Rectal smooth muscle tissue (tissue), 1 donor: ENCODE measurements around the gene PRSS33.

Source experiments
- H3K27ac ChIP-seq: one replicate; pipeline ENCODE4 v1.7.0; 2013; ENCODE audit warnings: low read depth, low read length, inconsistent platforms
- H3K27me3 ChIP-seq: one replicate; pipeline ENCODE4 v1.7.0; 2013; ENCODE audit warnings: low read length; ENCODE audit not compliant: control insufficient read depth, insufficient read depth
- H3K36me3 ChIP-seq: one replicate; pipeline ENCODE4 v1.7.0; 2013; ENCODE audit warnings: low read length; ENCODE audit not compliant: control insufficient read depth, insufficient read depth
- H3K4me1 ChIP-seq: one replicate; pipeline ENCODE4 v1.7.0; 2013; ENCODE audit warnings: low read length; ENCODE audit not compliant: control insufficient read depth, insufficient read depth
- H3K4me3 ChIP-seq: one replicate; pipeline ENCODE4 v1.7.0; 2013; ENCODE audit warnings: low read length
- H3K9ac ChIP-seq: one replicate; pipeline ENCODE4 v1.7.0; 2013; ENCODE audit warnings: low read length

PRSS33 gene

DNA sequence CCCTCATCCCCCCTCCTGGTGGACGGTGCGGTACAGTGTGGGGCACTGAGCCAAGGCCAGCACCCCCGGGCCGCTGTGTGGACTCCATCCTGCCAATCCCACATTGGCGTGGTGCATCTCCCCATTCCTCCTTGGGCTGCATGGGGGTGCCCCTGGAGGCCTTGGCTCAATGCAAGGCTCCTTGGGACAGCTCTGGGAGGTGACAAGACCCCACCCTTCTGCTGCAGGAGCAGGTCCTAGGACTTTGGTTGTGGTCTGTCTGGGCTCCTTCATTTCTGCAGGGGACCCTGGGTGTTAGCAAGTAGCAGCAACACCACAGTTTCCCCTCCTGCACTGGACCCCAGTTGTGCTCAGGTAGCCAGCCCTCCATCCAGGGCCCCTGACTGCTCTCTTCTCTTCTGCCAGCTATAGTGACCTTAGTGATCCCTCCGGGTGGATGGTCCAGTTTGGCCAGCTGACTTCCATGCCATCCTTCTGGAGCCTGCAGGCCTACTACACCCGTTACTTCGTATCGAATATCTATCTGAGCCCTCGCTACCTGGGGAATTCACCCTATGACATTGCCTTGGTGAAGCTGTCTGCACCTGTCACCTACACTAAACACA is 31.0 kb upstream of the PRSS33 start:
- H3K36me3 ChIP-seq = no peaks in the 10 kb centered on the region

DNA sequence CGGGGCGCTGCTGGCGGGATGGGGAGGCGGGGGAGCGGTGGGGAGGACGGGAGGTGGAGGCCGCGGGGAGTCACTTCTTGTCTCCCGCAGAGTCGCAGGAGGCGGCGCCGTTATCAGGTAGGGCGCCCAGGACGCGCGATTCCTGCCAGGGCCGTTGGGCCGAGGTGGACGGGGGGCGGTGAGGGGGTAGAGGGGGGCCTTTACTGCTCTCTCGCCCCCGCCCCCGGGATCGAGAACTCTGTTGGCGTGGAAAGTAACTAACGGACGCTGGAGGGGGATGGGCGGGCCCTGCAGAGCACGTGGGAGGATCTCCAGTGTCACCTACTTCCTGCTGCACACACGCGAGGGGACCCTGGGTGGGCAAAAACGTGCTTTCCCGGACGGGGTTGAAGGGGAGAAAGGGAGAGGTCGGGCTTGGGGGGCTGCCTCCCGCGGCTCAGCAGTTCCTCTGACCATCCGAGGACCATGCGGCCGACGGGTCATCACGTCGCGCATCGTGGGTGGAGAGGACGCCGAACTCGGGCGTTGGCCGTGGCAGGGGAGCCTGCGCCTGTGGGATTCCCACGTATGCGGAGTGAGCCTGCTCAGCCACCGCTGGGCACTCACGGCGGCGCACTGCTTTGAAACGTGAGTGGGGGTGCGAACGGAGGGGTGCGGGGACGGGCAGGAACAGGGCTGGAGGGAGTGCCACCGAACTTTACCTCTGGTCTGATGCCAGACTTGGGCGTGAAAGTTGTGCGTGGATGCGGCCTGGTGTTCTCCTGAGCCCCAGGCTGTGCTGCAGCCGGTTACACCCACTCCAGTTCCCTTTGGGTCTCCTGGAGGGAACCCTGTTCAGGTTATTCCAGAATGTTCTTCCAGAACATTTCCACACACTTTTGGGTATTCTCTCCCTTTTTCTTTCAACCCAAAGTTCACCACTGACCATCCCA is 30.2 kb upstream of the PRSS33 start:
- no peaks in the 10 kb centered on the region for H3K27me3 ChIP-seq
- H3K9ac ChIP-seq = no peak overlapping the region
- H3K4me3 ChIP-seq = no peak overlapping the region
- H3K27ac ChIP-seq = no peak overlapping the region
- H3K4me1 ChIP-seq = no peaks in the 10 kb centered on the region
- H3K36me3 ChIP-seq = no peaks in the 10 kb centered on the region

More for the DNA sequence above, 31.0 kb upstream of the PRSS33 start:
- Histone ChIP-seq H3K4me3 (no peak overlapping the region), H3K9ac (no peak overlapping the region), H3K27me3 (no peaks in the 10 kb centered on the region), H3K27ac (no peak overlapping the region), H3K4me1 (no peaks in the 10 kb centered on the region)

DNA sequence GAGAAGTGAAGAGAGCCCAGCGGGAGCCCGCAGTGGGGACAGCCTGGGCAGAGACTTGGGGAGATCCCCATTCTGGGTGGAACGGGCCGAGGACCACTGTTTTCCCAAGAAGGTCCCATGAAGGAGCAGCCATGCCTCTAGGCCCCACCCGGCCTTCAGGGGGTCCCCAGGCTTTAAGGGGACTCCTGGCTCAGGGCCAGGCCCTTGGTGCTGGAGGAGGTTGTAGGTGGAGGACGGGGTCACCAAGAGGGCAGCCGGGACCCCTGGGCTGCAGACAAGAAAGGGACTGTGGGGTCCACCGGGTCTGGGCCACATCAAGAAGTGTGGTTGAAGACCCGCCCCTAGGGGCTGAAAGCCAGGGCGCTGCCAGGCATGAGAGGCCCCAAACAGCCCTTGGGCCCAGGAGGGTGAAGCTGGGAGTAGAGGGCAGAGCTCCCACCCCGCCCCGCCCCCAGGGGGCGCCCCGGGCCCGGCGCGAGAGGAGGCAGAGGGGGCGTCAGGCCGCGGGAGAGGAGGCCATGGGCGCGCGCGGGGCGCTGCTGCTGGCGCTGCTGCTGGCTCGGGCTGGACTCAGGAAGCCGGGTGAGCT is 29.5 kb upstream of the PRSS33 start, which contains the start of gene PRSS21:
TSS of gene PRSS21 (plus strand) at position 487 of the 589 bp plus-strand sequence. CDS start at position 519, 32 bp downstream.
- H3K9ac ChIP-seq = no peak within 1 kb of the TSS
- H3K4me1 ChIP-seq = no peaks in the 10 kb centered on the region
- H3K27me3 ChIP-seq = no peaks in the 10 kb centered on the region
- H3K4me3 ChIP-seq = no peak within 1 kb of the TSS
- no peak within 1 kb of the TSS for H3K27ac ChIP-seq
- no peaks in the 10 kb centered on the region for H3K36me3 ChIP-seq

DNA sequence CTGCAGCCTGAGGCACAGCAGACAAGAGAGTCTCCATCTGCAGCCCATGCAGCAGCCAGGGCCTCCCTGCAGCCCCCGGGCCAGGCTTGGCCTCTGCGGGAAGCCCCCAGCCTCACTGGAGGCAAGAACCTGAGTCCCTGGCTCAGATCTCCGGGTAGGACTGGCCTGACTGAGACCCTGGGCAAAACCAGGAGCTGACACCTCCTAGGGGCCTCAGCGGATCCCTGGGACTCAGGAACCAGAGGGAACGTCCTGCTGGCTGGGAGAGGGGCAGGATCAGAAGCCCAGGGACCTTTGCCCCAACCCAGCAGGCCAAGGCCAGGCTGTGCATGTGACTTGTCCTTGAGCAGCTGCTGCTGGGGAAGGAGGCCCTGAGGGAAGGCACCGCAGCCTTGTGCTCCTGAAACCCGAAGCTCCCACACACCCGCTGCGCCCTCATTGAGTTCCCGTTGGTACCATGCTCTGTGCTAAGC is 28.0 kb upstream of the PRSS33 start:
- Histone ChIP-seq H3K4me3 (no peak overlapping the region), H3K27ac (no peak overlapping the region), H3K27me3 (peaks cover 2% of the 10 kb centered on the region)

DNA sequence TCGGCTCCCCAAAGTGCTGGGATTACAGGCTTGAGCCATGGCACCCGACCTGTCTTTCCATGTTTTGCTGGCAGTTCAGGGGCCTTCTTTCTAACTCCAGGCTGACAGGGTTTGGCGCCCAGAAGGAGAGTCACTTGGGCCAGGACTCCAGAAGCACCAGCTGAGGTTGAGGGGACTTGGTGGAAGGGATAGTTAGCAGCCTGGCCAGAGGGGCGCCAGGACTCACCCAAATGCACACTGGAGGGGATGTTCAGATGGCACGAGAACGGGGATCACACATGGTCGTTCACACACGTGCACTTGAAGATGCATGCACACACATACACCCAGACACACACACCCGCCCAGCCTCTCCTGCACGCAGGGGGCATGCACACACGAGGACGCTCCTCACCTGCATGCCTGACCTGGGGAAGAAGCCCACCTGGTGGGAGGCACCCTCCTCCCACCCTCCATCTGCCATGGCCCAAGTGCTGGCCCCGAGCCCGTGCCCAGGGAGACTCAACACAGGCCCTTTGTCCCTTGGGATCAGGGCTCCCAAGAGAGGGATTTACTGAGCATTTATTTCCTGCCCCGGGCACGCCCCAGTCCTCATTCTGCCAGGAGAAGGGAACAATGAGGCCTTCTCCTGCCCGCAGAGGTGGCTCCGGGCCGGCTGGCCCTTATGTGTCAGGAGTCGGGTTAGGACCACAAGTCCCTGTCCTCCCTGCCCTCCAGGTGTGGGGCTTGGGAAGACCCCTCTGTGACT is 27.4 kb upstream of the PRSS33 start:
- no peak overlapping the region for H3K4me3 ChIP-seq
- no peak overlapping the region for H3K9ac ChIP-seq
- peaks cover 2% of the 10 kb centered on the region for H3K27me3 ChIP-seq
- no peak overlapping the region for H3K27ac ChIP-seq
- no peaks in the 10 kb centered on the region for H3K36me3 ChIP-seq
- H3K4me1 ChIP-seq = no peaks in the 10 kb centered on the region

More for the DNA sequence above, 28.0 kb upstream of the PRSS33 start:
- no peaks in the 10 kb centered on the region for H3K36me3 ChIP-seq
- no peak overlapping the region for H3K9ac ChIP-seq
- H3K4me1 ChIP-seq = no peaks in the 10 kb centered on the region

DNA sequence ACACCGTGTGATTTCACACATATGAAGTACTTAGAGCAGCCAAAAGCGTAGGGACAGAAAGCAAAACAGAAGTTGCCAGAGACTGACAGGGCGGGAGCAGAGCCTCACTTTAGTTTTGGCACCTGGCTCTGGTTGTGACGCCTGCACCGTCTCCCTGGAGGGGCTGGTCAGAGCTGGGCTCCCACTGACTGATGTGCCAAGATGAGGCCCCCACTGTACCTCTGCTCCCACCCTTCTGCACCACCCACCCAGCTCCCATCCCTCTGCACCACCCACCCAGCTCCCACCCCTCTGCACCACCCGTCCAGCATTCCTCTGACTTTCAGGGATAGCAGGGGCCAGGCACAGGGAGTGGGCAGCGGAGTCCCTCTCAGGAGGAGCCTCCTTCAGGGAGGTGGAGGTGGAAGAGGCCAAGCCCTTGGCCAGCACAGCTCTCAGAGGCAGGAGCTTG is 26.4 kb upstream of the PRSS33 start:
- Histone ChIP-seq H3K27ac (no peak overlapping the region), H3K4me1 (no peaks in the 10 kb centered on the region), H3K27me3 (peaks cover 2% of the 10 kb centered on the region), H3K36me3 (no peaks in the 10 kb centered on the region), H3K9ac (no peak overlapping the region), H3K4me3 (no peak overlapping the region)

DNA sequence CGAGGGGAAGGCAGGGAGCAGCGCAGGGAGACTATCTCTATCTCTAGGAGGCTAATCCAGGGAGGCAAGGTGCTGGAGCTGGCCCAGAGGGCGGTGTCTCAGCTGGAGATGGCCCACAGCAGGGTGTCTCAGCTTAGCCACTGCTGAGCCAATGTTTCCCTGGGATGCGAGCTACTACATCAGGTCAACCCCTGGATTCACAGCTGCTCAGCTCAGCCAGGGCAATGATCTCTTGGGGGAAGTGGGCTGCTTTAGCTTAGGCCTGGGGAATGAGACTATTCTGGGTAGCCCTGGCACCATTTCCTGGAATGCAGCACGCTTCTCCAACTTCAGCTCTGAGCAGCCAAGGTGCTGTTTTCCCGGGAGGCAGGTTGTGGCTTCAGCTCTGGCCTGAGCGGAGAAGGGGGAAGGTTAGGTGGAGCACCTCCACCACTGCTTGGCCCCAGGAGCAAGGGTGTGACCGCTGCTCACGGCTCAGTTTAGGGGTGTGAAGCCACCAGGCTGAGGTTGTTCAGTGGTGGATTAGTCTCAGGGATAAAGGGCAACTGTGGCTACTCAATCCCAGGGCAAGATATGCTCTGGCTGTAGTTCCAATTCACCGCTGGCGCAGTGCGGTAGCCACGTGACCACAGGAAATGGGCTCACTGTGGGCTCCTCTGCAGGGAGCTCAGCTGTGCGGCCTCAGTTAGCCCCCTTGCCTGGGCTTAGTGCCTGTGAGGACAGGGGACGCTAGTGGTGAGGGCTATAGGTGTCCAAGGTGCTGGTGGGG is 24.5 kb upstream of the PRSS33 start:
- Histone ChIP-seq H3K9ac (no peak overlapping the region), H3K4me1 (no peaks in the 10 kb centered on the region), H3K27ac (no peak overlapping the region), H3K27me3 (peaks cover 2% of the 10 kb centered on the region), H3K4me3 (no peak overlapping the region), H3K36me3 (no peaks in the 10 kb centered on the region)

DNA sequence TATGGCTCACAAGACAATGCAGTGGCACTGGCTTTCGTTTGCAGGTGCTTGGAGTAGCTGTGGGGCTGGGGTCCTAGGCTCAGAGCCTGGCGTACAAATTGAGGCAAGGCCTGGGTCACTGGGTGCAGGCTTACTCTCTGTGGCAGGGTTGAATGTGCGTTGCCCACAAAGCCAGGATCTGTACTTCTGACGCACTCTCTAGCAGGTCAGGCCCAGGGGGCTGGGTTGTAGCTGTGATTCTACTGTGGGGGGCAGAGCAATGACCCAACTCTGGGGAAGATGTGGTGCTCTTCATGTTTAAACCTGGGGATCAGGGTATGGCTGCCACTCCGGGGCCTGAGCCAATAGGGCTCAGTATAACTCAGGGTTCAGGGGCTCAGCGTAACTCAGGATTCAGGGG is 23.3 kb upstream of the PRSS33 start:
- no peak overlapping the region for H3K4me3 ChIP-seq
- no peaks in the 10 kb centered on the region for H3K4me1 ChIP-seq
- H3K36me3 ChIP-seq = no peaks in the 10 kb centered on the region
- H3K27me3 ChIP-seq = peaks cover 2% of the 10 kb centered on the region
- H3K9ac ChIP-seq = no peak overlapping the region
- no peak overlapping the region for H3K27ac ChIP-seq

DNA sequence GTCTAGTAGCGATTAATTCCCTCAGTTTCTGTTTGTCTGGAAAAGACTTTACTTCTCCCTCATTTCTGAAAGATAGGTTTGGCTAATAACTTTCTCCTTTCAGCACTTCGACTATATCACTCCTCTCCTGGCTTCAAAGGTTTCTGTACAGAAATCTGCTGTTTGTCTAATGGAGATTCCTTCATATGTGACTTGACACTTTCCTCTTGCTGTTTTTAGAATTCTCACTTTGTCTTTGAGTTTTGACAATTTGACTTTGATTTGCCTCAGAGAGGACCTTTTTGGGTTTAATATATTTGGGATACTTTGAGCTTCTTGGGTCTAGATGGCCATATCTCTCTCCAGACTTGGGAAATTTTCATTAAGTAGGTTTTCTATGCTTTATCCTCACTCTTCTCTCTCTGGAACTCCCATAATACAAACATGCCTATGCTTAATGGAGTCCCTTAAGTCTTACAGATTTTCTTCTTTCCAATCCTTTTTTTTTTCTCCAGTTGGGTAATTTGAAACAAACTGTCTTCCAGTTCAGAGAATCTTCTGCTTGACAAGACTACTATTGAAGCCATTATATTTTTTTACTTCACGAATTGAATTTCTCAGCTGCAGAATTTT is 21.9 kb upstream of the PRSS33 start:
- Histone ChIP-seq H3K27me3 (peaks cover 2% of the 10 kb centered on the region), H3K27ac (no peak overlapping the region), H3K9ac (no peak overlapping the region), H3K36me3 (no peaks in the 10 kb centered on the region), H3K4me3 (no peak overlapping the region), H3K4me1 (no peaks in the 10 kb centered on the region)

DNA sequence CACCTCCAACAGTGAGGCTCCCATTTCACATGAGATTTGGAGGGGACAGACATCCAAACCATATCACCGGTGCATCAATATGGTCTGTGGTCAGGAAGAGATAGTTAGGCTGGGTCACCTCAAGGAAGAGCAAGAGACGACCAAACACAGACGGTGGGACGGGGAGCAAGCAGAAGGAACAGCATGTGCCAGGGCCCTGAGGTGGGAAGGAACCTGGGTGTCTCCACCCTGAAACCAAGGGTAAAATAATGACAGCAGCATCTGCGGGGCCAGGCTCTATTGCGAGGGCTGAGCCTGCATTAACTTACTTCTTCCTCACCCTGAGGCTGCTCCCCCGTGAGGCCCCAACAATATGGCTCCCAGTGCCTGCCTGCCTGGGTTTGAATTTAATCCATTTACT is 20.8 kb upstream of the PRSS33 start:
- Histone ChIP-seq H3K9ac (no peak overlapping the region), H3K4me1 (no peaks in the 10 kb centered on the region), H3K4me3 (no peak overlapping the region), H3K27ac (no peak overlapping the region), H3K36me3 (no peaks in the 10 kb centered on the region), H3K27me3 (peaks cover 2% of the 10 kb centered on the region)

DNA sequence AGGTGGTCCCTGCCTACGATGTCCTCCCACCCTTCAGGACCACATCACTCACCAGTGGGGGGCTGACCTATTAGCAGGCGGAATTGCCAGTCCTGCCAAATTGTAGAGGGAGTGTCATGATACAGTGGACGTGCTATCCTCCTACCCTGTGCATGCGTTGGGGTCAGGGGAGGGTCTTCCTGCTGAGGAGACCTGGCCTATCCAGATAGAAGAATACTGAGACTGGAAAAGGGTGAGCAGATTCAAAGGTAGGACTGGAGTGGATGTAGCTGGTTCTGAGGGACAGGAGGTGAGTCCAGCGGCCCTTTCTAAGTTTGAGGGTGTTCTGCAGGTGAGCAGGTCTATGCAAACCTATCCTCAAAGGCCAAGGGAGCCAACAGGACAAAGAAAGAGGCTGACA is 18.9 kb upstream of the PRSS33 start:
- no peak overlapping the region for H3K27ac ChIP-seq
- no peaks in the 10 kb centered on the region for H3K27me3 ChIP-seq
- H3K4me3 ChIP-seq = no peak overlapping the region
- no peaks in the 10 kb centered on the region for H3K36me3 ChIP-seq
- no peaks in the 10 kb centered on the region for H3K4me1 ChIP-seq
- H3K9ac ChIP-seq = no peak overlapping the region
